ENCODE measurements around the gene SYNC. TPM values are rescaled to one million over a fixed set of nuclear protein-coding genes. Genes with fewer than 3 reads are reported as not detected.
"Not testable (repeated sequence)": the region's sequence is repeated elsewhere in the genome, so short reads cannot be mapped to it uniquely, and the experiment has no call there.

The SYNC gene
- total and polyA plus RNA-seq, 4 experiments from 2014 or later: not detected

DNA sequence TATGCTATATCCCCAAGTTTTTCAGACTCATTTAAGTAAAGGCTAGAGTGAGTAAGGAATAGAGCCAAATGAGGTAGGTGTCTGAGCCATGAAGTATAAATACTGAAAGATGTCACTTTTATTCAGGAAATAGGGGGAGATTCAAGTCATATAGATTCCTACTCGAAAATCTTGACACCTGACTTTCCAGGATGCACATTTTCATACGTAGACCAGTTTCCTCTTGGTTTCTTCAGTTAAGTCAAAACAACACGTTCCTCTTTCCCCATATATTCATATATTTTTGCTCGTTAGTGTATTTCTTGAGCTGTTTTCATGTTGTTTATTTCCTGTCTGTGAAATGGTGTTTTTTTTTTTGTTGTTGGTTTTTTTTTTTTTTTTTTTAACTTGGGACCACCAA, 22.6 kb downstream of the SYNC start:
- CTCF ChIA-PET (ENCODE audit: partially characterized antibody); H3K9me3 ChIP-seq (ENCODE audit: control insufficient read depth in 1 of 2, low read length in 2 of 2); H3K4me1 ChIP-seq (ENCODE audit: insufficient read depth, low read length); H3K27me3 Mint-ChIP-seq; H3K27ac ChIP-seq (ENCODE audit: low read depth, low read length); H3K27me3 ChIP-seq (ENCODE audit: insufficient read depth, low read length); DNase-seq; intact Hi-C loops (cut with micrococcal nuclease); H3K4me3 ChIP-seq (ENCODE audit: low read length in 2 of 2); H3K9me3 Mint-ChIP-seq; POLR2A ChIA-PET (ENCODE audit: partially characterized antibody); H3K27ac Mint-ChIP-seq; H3K4me1 Mint-ChIP-seq; H3K4me3 Mint-ChIP-seq: not testable (repeated sequence)
- H3K36me3 Mint-ChIP-seq: peaks cover 35 to 67% of the 10 kb centered on the region in 2 donors
- peaks cover 50% of the 10 kb centered on the region for H3K36me3 ChIP-seq (ENCODE audit: insufficient read depth, low read length)

DNA sequence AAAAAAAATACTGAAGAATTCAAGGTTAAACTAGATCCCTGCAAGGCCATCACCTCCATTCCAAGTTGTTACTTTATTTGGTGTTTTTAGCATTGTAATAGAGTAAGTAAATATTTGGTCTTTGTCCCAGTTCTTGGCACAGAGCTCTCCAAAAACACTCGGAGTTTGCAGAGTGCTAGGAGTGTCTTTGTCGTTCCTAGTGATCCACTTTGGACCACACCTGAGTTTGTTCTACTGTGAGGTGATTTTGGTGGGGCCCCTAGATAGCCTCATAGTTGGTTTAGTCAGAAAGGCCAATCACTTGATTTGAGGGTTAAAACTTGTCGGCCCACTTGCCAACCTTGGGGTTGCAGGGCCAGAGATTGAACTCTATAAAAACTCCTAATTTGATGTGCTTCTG, 25.6 kb downstream of the SYNC start:
- Histone ChIP-seq H3K27ac (ENCODE audit: low read depth, low read length) (no peak overlapping the region), H3K27me3 (ENCODE audit: insufficient read depth, low read length) (no peaks in the 10 kb centered on the region), H3K4me1 (ENCODE audit: insufficient read depth, low read length) (no peaks in the 10 kb centered on the region), H3K36me3 (ENCODE audit: insufficient read depth, low read length) (peaks cover 63% of the 10 kb centered on the region), H3K4me3 (ENCODE audit: low read length in 2 of 2) (no peak overlapping the region), H3K9me3 (ENCODE audit: control insufficient read depth in 1 of 2, low read length in 2 of 2) (no peaks in the 10 kb centered on the region)
- DNase-seq: no peak
- ChIA-PET CTCF (ENCODE audit: partially characterized antibody) (interaction anchor here (1.5 kb wide), 1 partner anchor 14 kb away, joined by 3 read pairs; no protein-coding TSS in a partner anchor), POLR2A (ENCODE audit: partially characterized antibody) (interaction anchor here (0.9 kb wide), 1 partner anchor 18 kb away, joined by 3 read pairs; no protein-coding TSS in a partner anchor)
- intact Hi-C loops (cut with micrococcal nuclease): no loop called here
- Mint-ChIP-seq H3K4me1 (peaks cover 0 to 2% (median 0%) of the 10 kb centered on the region in 4 donors), H3K36me3 (peaks cover 53 to 71% of the 10 kb centered on the region in 2 donors), H3K9me3 (no peaks in the 10 kb centered on the region), H3K27ac (peak overlapping the region in 1 of 7 donors; percentile 36), H3K4me3 (no peak overlapping the region), H3K27me3 (no peaks in the 10 kb centered on the region)

DNA sequence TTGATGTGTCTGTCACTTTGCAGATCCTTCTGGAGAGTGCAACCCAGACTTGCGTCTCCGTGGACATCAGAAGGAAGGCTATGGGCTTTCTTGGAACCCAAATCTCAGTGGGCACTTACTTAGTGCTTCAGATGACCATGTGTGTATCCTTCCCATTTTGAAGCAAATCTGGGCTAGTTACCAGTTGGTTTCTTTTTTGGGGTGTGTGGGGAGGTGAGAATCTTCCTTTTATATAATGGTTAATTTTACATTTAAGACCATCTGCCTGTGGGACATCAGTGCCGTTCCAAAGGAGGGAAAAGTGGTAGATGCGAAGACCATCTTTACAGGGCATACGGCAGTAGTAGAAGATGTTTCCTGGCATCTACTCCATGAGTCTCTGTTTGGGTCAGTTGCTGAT, 33.9 kb downstream of the SYNC start:
- CTCF ChIA-PET (ENCODE audit: partially characterized antibody); H3K9me3 ChIP-seq (ENCODE audit: control insufficient read depth in 1 of 2, low read length in 2 of 2); H3K27ac ChIP-seq (ENCODE audit: low read depth, low read length); H3K9me3 Mint-ChIP-seq; H3K4me3 ChIP-seq (ENCODE audit: low read length in 2 of 2); H3K27me3 ChIP-seq (ENCODE audit: insufficient read depth, low read length); intact Hi-C loops (cut with micrococcal nuclease); H3K4me1 Mint-ChIP-seq; H3K4me3 Mint-ChIP-seq; H3K27me3 Mint-ChIP-seq; DNase-seq; H3K4me1 ChIP-seq (ENCODE audit: insufficient read depth, low read length); H3K27ac Mint-ChIP-seq: not testable (repeated sequence)
- H3K36me3 Mint-ChIP-seq: peaks cover 60 to 71% of the 10 kb centered on the region in 2 donors
- POLR2A ChIA-PET (ENCODE audit: partially characterized antibody): interaction anchor here (0.6 kb wide), 1 partner anchor 329 kb away, joined by 3 read pairs; no protein-coding TSS in a partner anchor
- H3K36me3 ChIP-seq (ENCODE audit: insufficient read depth, low read length): peaks cover 52% of the 10 kb centered on the region

DNA sequence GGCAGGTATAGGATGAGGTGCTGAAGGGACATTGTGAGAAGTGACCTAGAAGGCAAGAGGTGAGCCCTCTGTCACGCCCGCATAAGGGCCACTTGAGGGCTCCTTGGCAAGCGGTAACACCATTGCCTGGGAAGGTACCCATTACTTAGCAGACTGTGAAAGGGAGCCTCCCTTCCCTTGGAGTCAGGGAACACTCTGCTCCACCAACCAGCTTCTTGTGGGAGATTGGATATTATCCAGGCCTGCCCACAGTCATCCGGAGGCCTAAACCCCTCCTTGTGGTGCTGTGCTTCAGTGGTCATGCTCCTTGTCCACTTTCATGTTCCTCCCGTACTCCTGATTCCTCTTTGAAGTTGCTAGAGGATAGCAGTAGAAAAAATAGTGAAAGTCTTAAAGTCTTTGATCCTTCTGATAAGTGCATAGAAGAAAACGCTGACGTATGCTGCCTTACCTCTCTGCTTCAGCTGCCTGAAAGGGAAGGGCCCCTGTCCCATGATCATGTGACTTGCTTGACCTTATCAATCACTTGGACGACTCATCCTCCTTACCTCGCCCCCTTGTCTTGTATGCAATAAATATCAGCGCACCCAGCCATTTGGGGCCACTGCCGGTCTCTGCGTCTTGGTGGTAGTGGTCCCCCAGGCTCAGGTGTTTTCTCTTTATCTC, 35.5 kb downstream of the SYNC start:
- peaks cover 46 to 62% of the 10 kb centered on the region in 2 donors for H3K36me3 Mint-ChIP-seq
- Histone ChIP-seq H3K36me3 (ENCODE audit: insufficient read depth, low read length) (peaks cover 40% of the 10 kb centered on the region), H3K27me3 (ENCODE audit: insufficient read depth, low read length) (no peaks in the 10 kb centered on the region), H3K9me3 (ENCODE audit: control insufficient read depth in 1 of 2, low read length in 2 of 2) (no peaks in the 10 kb centered on the region), H3K4me3 (ENCODE audit: low read length in 2 of 2) (no peak overlapping the region), H3K4me1 (ENCODE audit: insufficient read depth, low read length) (no peaks in the 10 kb centered on the region), H3K27ac (ENCODE audit: low read depth, low read length) (no peak overlapping the region)
- H3K4me3 Mint-ChIP-seq: no peak overlapping the region
- DNase-seq: no peak
- POLR2A ChIA-PET (ENCODE audit: partially characterized antibody): no interaction called here
- CTCF ChIA-PET (ENCODE audit: partially characterized antibody): no interaction called here
- no peaks in the 10 kb centered on the region for H3K9me3 Mint-ChIP-seq
- intact Hi-C loops (cut with micrococcal nuclease): no loop called here
- H3K4me1 Mint-ChIP-seq: peaks cover 0 to 4% (median 4%) of the 10 kb centered on the region in 4 donors
- peak overlapping the region in 1 of 7 donors; percentile 36 for H3K27ac Mint-ChIP-seq
- H3K27me3 Mint-ChIP-seq: no peaks in the 10 kb centered on the region

DNA sequence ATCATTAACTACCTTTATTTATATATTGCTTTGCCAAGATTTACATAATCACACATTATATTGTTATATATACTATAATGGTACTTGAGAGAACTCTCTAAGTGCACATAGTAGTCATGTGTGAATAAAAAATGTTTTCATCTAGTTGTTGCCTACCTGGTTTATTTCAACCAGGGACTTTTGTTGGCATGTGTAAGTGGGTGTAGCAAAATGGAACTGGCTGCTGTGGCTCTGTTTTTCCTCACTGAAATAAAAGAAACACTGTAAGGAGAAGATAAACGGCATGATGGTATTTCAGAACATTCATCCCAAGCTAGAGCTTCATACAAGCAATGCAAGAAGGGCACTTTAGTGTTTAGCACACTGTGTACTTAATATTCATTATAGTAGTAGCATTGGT, 36.7 kb downstream of the SYNC start:
- H3K36me3 ChIP-seq (ENCODE audit: insufficient read depth, low read length): peaks cover 37% of the 10 kb centered on the region
- H3K27ac ChIP-seq (ENCODE audit: low read depth, low read length): no peak overlapping the region
- no peaks in the 10 kb centered on the region for H3K27me3 ChIP-seq (ENCODE audit: insufficient read depth, low read length)
- no peaks in the 10 kb centered on the region for H3K9me3 ChIP-seq (ENCODE audit: control insufficient read depth in 1 of 2, low read length in 2 of 2)
- peaks cover 0 to 6% (median 4%) of the 10 kb centered on the region in 4 donors for H3K4me1 Mint-ChIP-seq
- intact Hi-C loops (cut with micrococcal nuclease): no loop called here
- ChIA-PET POLR2A (ENCODE audit: partially characterized antibody) (interaction anchor here (1.0 kb wide), 1 partner anchor 15 kb away, joined by 3 read pairs; the partner anchor contains the start of gene RBBP4), CTCF (ENCODE audit: partially characterized antibody) (no interaction called here)
- H3K4me1 ChIP-seq (ENCODE audit: insufficient read depth, low read length): no peaks in the 10 kb centered on the region
- no peak overlapping the region for H3K4me3 Mint-ChIP-seq
- peaks cover 48 to 63% of the 10 kb centered on the region in 2 donors for H3K36me3 Mint-ChIP-seq
- no peaks in the 10 kb centered on the region for H3K27me3 Mint-ChIP-seq
- H3K4me3 ChIP-seq (ENCODE audit: low read length in 2 of 2): no peak overlapping the region
- DNase-seq: no peak
- no peak overlapping the region for H3K27ac Mint-ChIP-seq
- H3K9me3 Mint-ChIP-seq: no peaks in the 10 kb centered on the region

DNA sequence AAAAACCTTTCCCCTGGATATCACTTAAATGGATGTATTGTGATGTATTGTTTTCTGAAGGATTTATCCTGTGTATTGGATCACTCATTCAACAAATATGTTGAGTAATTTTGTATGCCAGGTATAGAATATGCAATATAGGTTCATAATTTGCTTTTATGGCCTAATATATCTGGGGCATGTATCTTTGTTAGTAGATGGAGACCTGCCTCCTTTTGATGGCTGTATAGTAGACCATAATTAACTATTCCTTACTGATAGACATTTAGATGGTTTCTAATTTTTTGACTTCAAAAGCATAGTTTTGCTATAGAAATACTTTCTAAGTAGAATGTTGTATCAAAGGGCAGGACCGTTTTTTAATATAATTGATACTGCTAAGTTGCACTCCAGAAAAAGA, 43.0 kb downstream of the SYNC start:
- peaks cover 47% of the 10 kb centered on the region for H3K36me3 ChIP-seq (ENCODE audit: insufficient read depth, low read length)
- ChIA-PET POLR2A (ENCODE audit: partially characterized antibody) (interaction anchor here (1.2 kb wide), 1 partner anchor 8 kb away, joined by 4 read pairs; the partner anchor contains the start of gene RBBP4), CTCF (ENCODE audit: partially characterized antibody) (no interaction called here)

DNA sequence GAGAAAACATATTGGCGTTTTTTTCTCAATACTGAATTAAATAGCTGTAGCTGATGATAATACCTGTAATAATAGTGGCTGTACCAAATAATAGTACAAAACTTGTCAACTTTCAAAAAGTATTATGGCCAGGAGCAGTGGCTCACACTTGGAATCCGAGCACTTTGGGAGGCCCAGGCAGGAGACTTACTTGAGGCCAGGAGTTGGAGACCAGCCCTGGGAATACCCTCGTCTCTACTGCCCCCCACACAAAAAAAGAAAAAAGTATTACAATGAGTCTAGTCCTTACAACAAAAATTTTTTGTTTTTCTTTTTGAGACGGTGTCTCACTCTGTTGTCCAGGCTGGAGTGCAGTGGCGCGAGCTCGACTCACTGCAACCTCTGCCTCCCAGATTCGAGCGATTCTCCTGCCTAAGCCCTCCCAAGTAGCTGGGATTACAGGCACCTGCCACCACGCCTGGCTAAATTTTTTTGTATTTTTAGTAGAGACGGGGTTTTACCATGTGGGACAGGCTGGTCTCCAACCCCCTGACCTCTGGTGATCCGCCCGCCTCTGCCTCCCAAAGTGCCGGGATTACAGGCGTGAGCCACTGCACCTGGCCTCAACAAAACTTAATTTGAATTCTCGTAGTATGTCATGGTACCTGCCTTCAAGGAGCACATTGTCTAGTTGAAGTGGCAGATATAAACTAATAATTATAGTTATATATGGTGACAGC, 50.2 kb downstream of the SYNC start:
- Histone ChIP-seq H3K4me1 (ENCODE audit: insufficient read depth, low read length) (peaks cover 69% of the 10 kb centered on the region), H3K27ac (ENCODE audit: low read depth, low read length) (peak overlapping the region; percentile 95), H3K36me3 (ENCODE audit: insufficient read depth, low read length) (peaks cover 34% of the 10 kb centered on the region), H3K9me3 (ENCODE audit: control insufficient read depth in 1 of 2, low read length in 2 of 2) (no peaks in the 10 kb centered on the region), H3K27me3 (ENCODE audit: insufficient read depth, low read length) (no peaks in the 10 kb centered on the region), H3K4me3 (ENCODE audit: low read length in 2 of 2) (peak overlapping the region in 1 of 2 donors; percentile 78)
- Mint-ChIP-seq H3K4me3 (peak overlapping the region; percentile 91 to 98 (median 94)), H3K4me1 (peaks cover 46 to 85% (median 65%) of the 10 kb centered on the region in 4 donors), H3K36me3 (peaks cover 22 to 55% of the 10 kb centered on the region in 2 donors), H3K9me3 (peaks cover 0 to 5% (median 0%) of the 10 kb centered on the region in 8 donors), H3K27me3 (no peaks in the 10 kb centered on the region), H3K27ac (peak overlapping the region; percentile 77 to 100 (median 98))
- no peak for DNase-seq
- intact Hi-C loops (cut with micrococcal nuclease): loop anchor here (5.0 to 10.0 kb wide), 2 partner anchors 475 to 1008 kb away; partner anchors contain the start of gene PEF1
- POLR2A ChIA-PET (ENCODE audit: partially characterized antibody): interaction anchor here (0.7 to 2.0 kb wide), 2 partner anchors 11 to 354 kb away, joined by 3 to 9 read pairs; no protein-coding TSS in a partner anchor
- CTCF ChIA-PET (ENCODE audit: partially characterized antibody): no interaction called here

More for the DNA sequence above, 43.0 kb downstream of the SYNC start:
- Mint-ChIP-seq H3K4me1 (peaks cover 19 to 54% (median 29%) of the 10 kb centered on the region in 4 donors), H3K27ac (no peak overlapping the region), H3K9me3 (no peaks in the 10 kb centered on the region), H3K4me3 (no peak overlapping the region), H3K36me3 (peaks cover 43 to 65% of the 10 kb centered on the region in 2 donors), H3K27me3 (no peaks in the 10 kb centered on the region)
- no peak overlapping the region for H3K27ac ChIP-seq (ENCODE audit: low read depth, low read length)
- no peaks in the 10 kb centered on the region for H3K27me3 ChIP-seq (ENCODE audit: insufficient read depth, low read length)
- H3K4me1 ChIP-seq (ENCODE audit: insufficient read depth, low read length): peaks cover 21% of the 10 kb centered on the region
- intact Hi-C loops (cut with micrococcal nuclease): loop anchor here (10.0 kb wide), 1 partner anchor 1015 kb away; the partner anchor contains the start of gene PEF1
- no peak for DNase-seq
- H3K4me3 ChIP-seq (ENCODE audit: low read length in 2 of 2): no peak overlapping the region
- no peaks in the 10 kb centered on the region for H3K9me3 ChIP-seq (ENCODE audit: control insufficient read depth in 1 of 2, low read length in 2 of 2)

Data from CD4-positive, alpha-beta memory T cell (primary cell).